ENCODE results near the gene PRRC2A.

The PRRC2A gene

GRCh38 chr6:31575952-31576685 lies 44.4 kb upstream of the PRRC2A start:
- no peak for TF ChIP-seq CTCF (IDR thresholded peaks at IDR 0.05; ENCODE audit: control insufficient read depth, extremely low read depth, insufficient read depth)
- no peak overlapping the region for H3K4me3 ChIP-seq (ENCODE audit: low read depth, low read length)
- DNase-seq (ENCODE audit: low read depth), result no peak

GRCh38 chr6:31576897-31577578 lies 43.5 kb upstream of the PRRC2A start:
- no peak overlapping the region for H3K4me3 ChIP-seq (ENCODE audit: low read depth, low read length)
- no peak for TF ChIP-seq CTCF (IDR thresholded peaks at IDR 0.05; ENCODE audit: control insufficient read depth, extremely low read depth, insufficient read depth)
- no peak for DNase-seq (ENCODE audit: low read depth)

GRCh38 chr6:31577579-31577966 lies 42.9 kb upstream of the PRRC2A start:
- TF ChIP-seq CTCF (IDR thresholded peaks at IDR 0.05; ENCODE audit: control insufficient read depth, extremely low read depth, insufficient read depth), result no peak
- no peak overlapping the region for H3K4me3 ChIP-seq (ENCODE audit: low read depth, low read length)
- DNase-seq (ENCODE audit: low read depth), result no peak

- H3K4me3 ChIP-seq (ENCODE audit: low read depth, low read length), result no peak overlapping the region
- TF ChIP-seq CTCF (IDR thresholded peaks at IDR 0.05; ENCODE audit: control insufficient read depth, extremely low read depth, insufficient read depth), result no peak
- DNase-seq (ENCODE audit: low read depth), result no peak
Observed at GRCh38 chr6:31578184-31579118, 42.1 kb upstream of the PRRC2A start.

GRCh38 chr6:31579119-31579505 lies 41.4 kb upstream of the PRRC2A start:
- H3K4me3 ChIP-seq (ENCODE audit: low read depth, low read length), result no peak overlapping the region
- TF ChIP-seq CTCF (IDR thresholded peaks at IDR 0.05; ENCODE audit: control insufficient read depth, extremely low read depth, insufficient read depth), result no peak

GRCh38 chr6:31579546-31580437 lies 40.7 kb upstream of the PRRC2A start:
- DNase-seq (ENCODE audit: low read depth), result no peak
- H3K4me3 ChIP-seq (ENCODE audit: low read depth, low read length), result no peak overlapping the region
- TF ChIP-seq CTCF (IDR thresholded peaks at IDR 0.05; ENCODE audit: control insufficient read depth, extremely low read depth, insufficient read depth), result no peak

More at GRCh38 chr6:31579119-31579505, 41.4 kb upstream of the PRRC2A start:
- no peak for DNase-seq (ENCODE audit: low read depth)

Measured in LNCaP clone FGC (cell line).